HepG2 (cell line): ENCODE results near the gene MPP3. TPM values are rescaled to one million over a fixed set of nuclear protein-coding genes. Genes with fewer than 3 reads are reported as not detected.
A peak's percentile ranks its signal among the peaks of the same experiment; 100 is the strongest.

Source experiments
- BCLAF1 ChIP-seq: fragments of 450-650 bp; IDR thresholded peaks from 2 replicates; pipeline ENCODE4 v1.6.1; 2017; ENCODE audit warnings: mild to moderate bottlenecking
- ETV6 ChIP-seq: sonication (generic); formaldehyde crosslinking; conservative IDR thresholded peaks from 2 replicates; pipeline ENCODE4 v1.4.0; 2020; ENCODE audit warnings: missing genetic modification reagents
- NFATC3 ChIP-seq: sonication (generic); formaldehyde crosslinking; IDR thresholded peaks from 2 replicates; pipeline ENCODE4 v1.5.1; 2020; ENCODE audit warnings: mild to moderate bottlenecking, missing genetic modification reagents
- NFKB2 ChIP-seq: sonication (generic); formaldehyde crosslinking; IDR thresholded peaks from 2 replicates; pipeline ENCODE4 v1.4.0; 2020; ENCODE audit warnings: missing genetic modification reagents, borderline replicate concordance
- NR2F6 ChIP-seq, 2 experiments: IDR thresholded peaks; 2 replicates each; pipeline ENCODE4 v1.6.1; 2016; ENCODE audit warnings: antibody characterized with exemption in 1 of 2, mild to moderate bottlenecking in 1 of 2
- RERE ChIP-seq: IDR thresholded peaks from 2 replicates; pipeline ENCODE4 v1.6.1; 2016; ENCODE audit warnings: low read depth, missing genetic modification reagents, missing compliant biosample characterization
- SMAD3 ChIP-seq: sonication (generic); formaldehyde crosslinking; IDR thresholded peaks from 2 replicates; pipeline ENCODE4 v1.4.0; 2020; ENCODE audit warnings: missing genetic modification reagents
- STAT5B ChIP-seq: sonication (generic); formaldehyde crosslinking; IDR thresholded peaks from 2 replicates; pipeline ENCODE4 v1.4.0; 2020; ENCODE audit warnings: missing genetic modification reagents
- SUZ12 ChIP-seq: fragments of 150-350 bp; IDR thresholded peaks from 2 replicates; pipeline ENCODE4 v1.6.1; 2014; ENCODE audit warnings: low read depth, low read length
- ZBTB2 ChIP-seq: sonication (generic); formaldehyde crosslinking; IDR thresholded peaks from 2 replicates; pipeline ENCODE4 v1.8.0; 2022; ENCODE audit warnings: low read depth, missing genetic modification reagents
- ZNF18 ChIP-seq: sonication (generic); formaldehyde crosslinking; IDR thresholded peaks from 2 replicates; pipeline ENCODE4 v1.8.0; 2022; ENCODE audit warnings: mild to moderate bottlenecking, missing genetic modification reagents; ENCODE audit not compliant: insufficient replicate concordance
- ZNF253 ChIP-seq: sonication (generic); formaldehyde crosslinking; IDR thresholded peaks from 2 replicates; pipeline ENCODE4 v1.8.0; 2022; ENCODE audit warnings: mild to moderate bottlenecking, missing genetic modification reagents, borderline replicate concordance
- ZNF275 ChIP-seq: sonication (generic); formaldehyde crosslinking; IDR thresholded peaks from 2 replicates; pipeline ENCODE4 v1.8.0; 2022; ENCODE audit warnings: missing genetic modification reagents, mild to moderate bottlenecking, inconsistent platforms, borderline replicate concordance
- ZNF468 ChIP-seq: sonication (generic); formaldehyde crosslinking; IDR thresholded peaks from 2 replicates; pipeline ENCODE4 v1.8.0; 2022; ENCODE audit warnings: mild to moderate bottlenecking, moderate library complexity, missing genetic modification reagents
- ZNF713 ChIP-seq: sonication (generic); formaldehyde crosslinking; IDR thresholded peaks from 2 replicates; pipeline ENCODE4 v1.4.0; 2020; ENCODE audit warnings: mild to moderate bottlenecking, missing genetic modification reagents
- polyA plus RNA-seq, 8 experiments: library from polyadenylated mRNA; depleted of rRNA in 3 of 8; stranded (reverse) in 7 of 8; unstranded in 1 of 8; fragments of >200 nt; fragmentation: Illumina TruSeq in 4 of 8; extraction: Trizol in 4 of 8; gene quantifications; 2 replicates each; pipeline versions ENCODE4 v1.2.1 to v1.2.3, GENCODE V29; 2011 to 2016; ENCODE audit warnings: low read depth in 4 of 8, missing spikeins in 1 of 8, mixed read lengths in 1 of 8; ENCODE audit not compliant: insufficient read depth in 1 of 8
- total RNA-seq, 5 experiments: library from RNA; depleted of rRNA; stranded (reverse); fragments of >200 nt; fragmentation: Illumina TruSeq; extraction: Trizol; gene quantifications; 2 replicates each; pipeline ENCODE4 v1.2.3, GENCODE V29; 2016; ENCODE audit warnings: low read depth in 1 of 5

The MPP3 gene
- total and polyA plus RNA-seq, 2 of the 13 experiments (the other 11 are each of a cell fraction or from before 2014, with no cell fraction given), result 0.91 to 1.8 TPM

- TF ChIP-seq RERE (CRISPR knock-in tag) (peak; percentile 15; the same call in 1 of the 2 replicates), SUZ12 (no peak), BCLAF1 (no peak), NFKB2 (peak; percentile 57; the same call in 1 of the 2 replicates), NR2F6 (IDR thresholded peaks at IDR 0.05) (no peak; the same call in 1 of the 2 replicates), NR2F6 (CRISPR knock-in tag; IDR thresholded peaks at IDR 0.05) (peak; percentile 79), ZNF468 (CRISPR knock-in tag) (peak; percentile 94; the same call in 1 of the 2 replicates), ZNF275 (CRISPR knock-in tag) (0 out of 2 replicates have a peak, but pooled peaks have one; percentile 73), ZBTB2 (CRISPR knock-in tag) (peak; percentile 27), ZNF713 (CRISPR knock-in tag) (0 out of 2 replicates have a peak, but pooled peaks have one; percentile 77), ZNF18 (peak; percentile 79), ETV6 (CRISPR knock-in tag) (peak; percentile 63), ZNF253 (CRISPR knock-in tag) (peak; percentile 88; the same call in 1 of the 2 replicates), NFATC3 (CRISPR knock-in tag) (no peak), STAT5B (CRISPR knock-in tag) (no peak; the same call in 1 of the 2 replicates), SMAD3 (CRISPR knock-in tag) (peak; percentile 46; the same call in 1 of the 2 replicates)
Observed at GRCh38 chr17:43778337-43779144, 54.4 kb downstream of the MPP3 start, which contains the start of gene DUSP3 (continued).
